HG02973 (cell line): ENCODE measurements around the gene AUTS2.
A peak's percentile ranks its signal among the peaks of the same experiment; 100 is the strongest.

Experiments used
- ATAC-seq: cut with Tn5 transposase; IDR thresholded peaks from one replicate; pipeline ENCODE4 v1.9.1; 2021; ENCODE audit warnings: moderate library complexity; ENCODE audit not compliant: unreplicated experiment

Gene AUTS2

GRCh38 chr7:69654849-69655707, 56.8 kb downstream of the AUTS2 start:
- ATAC-seq = no peak

- no peak for ATAC-seq
These were observed 57.8 kb downstream of the AUTS2 start for GRCh38 chr7:69656077-69656476.

GRCh38 chr7:69656890-69657289, 58.6 kb downstream of the AUTS2 start:
- no peak for ATAC-seq

GRCh38 chr7:69657331-69657730, 59.1 kb downstream of the AUTS2 start:
- no peak for ATAC-seq

GRCh38 chr7:69657985-69658384, 59.7 kb downstream of the AUTS2 start:
- no peak for ATAC-seq

GRCh38 chr7:69659983-69660382, 61.7 kb downstream of the AUTS2 start:
- ATAC-seq = no peak

- no peak for ATAC-seq
These were observed 63.1 kb downstream of the AUTS2 start for GRCh38 chr7:69661342-69661741.

GRCh38 chr7:69663911-69664832, 65.9 kb downstream of the AUTS2 start:
- no peak for ATAC-seq

GRCh38 chr7:69665369-69665768, 67.1 kb downstream of the AUTS2 start:
- ATAC-seq = no peak

- ATAC-seq = no peak
These were observed 70.1 kb downstream of the AUTS2 start for GRCh38 chr7:69668339-69668870.

- no peak for ATAC-seq
These were observed 72.4 kb downstream of the AUTS2 start for GRCh38 chr7:69670701-69671100.

- no peak for ATAC-seq
These were observed 74.8 kb downstream of the AUTS2 start for GRCh38 chr7:69673074-69673473.

GRCh38 chr7:69674701-69675182, 76.5 kb downstream of the AUTS2 start:
- ATAC-seq = peak; percentile 78

- ATAC-seq = no peak
These were observed 78.0 kb downstream of the AUTS2 start for GRCh38 chr7:69676247-69676646.

- no peak for ATAC-seq
These were observed 79.0 kb downstream of the AUTS2 start for GRCh38 chr7:69677054-69677852.

- no peak for ATAC-seq
These were observed 79.7 kb downstream of the AUTS2 start for GRCh38 chr7:69677881-69678493.

GRCh38 chr7:69678494-69679187, 80.4 kb downstream of the AUTS2 start:
- no peak for ATAC-seq

- ATAC-seq = no peak
These were observed 82.9 kb downstream of the AUTS2 start for GRCh38 chr7:69681181-69681580.

- no peak for ATAC-seq
These were observed 84.2 kb downstream of the AUTS2 start for GRCh38 chr7:69682518-69682917.

GRCh38 chr7:69683002-69683401, 84.7 kb downstream of the AUTS2 start:
- no peak for ATAC-seq
